GM18858 (cell line): Measurements from ENCODE around the gene BRD7.

Experiments used
- ATAC-seq: cut with Tn5 transposase; IDR thresholded peaks from one replicate; pipeline ENCODE4 v1.9.1; 2021; ENCODE audit not compliant: unreplicated experiment

BRD7 gene

DNA sequence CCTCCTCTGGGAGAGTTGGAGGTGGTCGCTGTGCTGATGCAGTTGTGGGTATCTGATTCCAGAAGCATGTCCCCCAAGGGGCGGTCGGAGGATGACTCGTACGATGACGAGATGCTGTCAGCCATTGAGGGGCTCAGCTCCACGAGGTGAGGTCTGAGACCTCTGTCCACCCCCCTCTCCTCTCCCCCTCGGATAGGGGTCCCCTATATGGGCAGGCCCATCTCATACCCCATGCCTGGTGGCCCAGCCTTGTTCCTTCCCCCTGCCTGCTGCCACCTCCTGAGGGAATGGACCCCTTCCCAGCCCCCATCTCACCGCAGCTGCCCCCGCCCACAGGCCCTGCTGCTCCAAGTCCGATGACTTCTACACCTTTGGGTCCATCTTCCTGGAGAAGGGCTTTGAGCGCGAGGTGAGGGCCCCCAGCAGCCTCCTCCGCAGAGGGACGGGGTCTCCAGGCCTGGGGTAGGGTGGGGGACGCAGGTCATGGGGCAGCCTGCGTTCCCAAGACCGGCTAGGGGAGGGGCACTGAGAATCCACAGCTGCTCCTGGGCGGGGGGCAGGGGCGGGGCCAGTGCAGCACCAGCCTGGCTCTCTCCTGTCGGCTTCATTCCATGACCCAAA lies 63.2 kb downstream of the BRD7 start:
- ATAC-seq = no peak

DNA sequence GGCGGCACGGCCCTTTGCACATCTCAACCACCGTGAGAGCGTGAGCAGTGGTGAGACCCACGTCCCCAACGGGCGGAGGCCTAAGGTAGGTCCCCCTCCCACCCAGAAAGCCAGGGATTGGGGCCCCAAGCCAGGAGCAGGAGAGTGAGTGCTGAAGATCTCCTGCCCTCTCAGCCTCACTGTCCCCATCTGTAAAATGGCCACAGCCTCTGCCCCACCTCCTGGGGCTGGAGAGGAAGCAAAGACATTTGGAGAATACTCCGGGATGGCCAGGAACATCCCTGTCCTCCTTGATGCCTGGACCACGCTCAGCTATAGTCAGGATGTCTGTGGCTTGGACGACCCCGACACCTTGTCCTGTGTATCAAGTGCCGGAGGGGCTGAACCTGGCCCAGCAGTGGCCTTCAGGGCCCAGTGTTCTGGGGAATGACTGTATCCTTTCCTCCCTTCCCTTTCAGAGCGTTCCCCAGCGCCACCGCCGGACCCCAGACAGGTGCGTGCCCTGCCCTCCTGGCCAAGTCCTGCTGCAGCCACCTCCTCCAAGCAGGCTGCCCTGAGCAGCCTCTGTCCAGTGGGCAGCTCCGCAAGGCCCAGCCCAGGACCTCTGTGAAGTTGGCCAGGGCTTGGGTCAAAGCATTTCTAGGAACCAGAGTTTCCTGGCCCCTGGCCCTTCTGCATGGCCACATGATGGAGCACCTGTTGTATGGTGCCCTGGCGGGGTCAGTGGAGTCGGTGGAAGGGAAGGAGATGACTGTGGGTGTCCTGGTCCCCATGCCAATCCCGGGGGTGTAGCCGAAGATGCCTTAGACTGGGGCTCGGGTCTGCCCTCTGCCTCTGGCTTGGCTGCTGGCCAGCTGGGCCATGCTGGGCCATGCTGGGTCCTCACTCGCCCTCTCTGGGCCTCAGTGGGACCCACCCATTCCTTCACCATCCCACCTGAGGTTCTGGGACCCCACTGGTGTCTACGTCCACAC lies 64.0 kb downstream of the BRD7 start:
- ATAC-seq = no peak

GRCh38 chr16:50303605-50304466 lies 65.0 kb downstream of the BRD7 start:
- ATAC-seq = no peak

DNA sequence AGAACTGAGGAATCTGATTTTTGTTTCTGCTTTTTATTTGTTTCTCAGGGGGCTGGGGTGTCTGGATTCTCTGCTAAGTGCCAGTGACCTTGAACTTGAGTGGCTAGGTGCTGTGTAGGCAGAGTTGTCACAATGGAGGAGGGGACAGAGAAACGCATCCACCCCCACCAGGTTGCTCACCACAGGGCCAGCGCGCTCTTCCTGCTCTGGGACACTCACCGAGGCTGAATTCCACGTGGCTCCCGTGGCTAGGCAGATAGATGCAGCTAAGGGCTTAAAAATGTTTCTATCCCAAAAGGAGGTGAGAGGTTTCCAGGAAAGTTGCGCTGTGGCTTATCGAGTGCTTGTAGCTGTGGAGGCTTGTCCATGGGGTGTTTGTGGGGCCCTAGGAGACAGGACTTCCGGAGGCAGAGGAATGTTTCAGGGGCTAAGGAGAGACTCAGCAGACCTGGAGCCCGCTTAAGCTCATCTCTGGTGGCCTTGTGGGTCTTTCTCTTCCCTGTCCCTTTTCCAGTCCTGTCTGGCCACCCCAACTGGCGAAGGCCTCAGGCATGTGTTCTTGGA lies 65.7 kb downstream of the BRD7 start:
- ATAC-seq = no peak

DNA sequence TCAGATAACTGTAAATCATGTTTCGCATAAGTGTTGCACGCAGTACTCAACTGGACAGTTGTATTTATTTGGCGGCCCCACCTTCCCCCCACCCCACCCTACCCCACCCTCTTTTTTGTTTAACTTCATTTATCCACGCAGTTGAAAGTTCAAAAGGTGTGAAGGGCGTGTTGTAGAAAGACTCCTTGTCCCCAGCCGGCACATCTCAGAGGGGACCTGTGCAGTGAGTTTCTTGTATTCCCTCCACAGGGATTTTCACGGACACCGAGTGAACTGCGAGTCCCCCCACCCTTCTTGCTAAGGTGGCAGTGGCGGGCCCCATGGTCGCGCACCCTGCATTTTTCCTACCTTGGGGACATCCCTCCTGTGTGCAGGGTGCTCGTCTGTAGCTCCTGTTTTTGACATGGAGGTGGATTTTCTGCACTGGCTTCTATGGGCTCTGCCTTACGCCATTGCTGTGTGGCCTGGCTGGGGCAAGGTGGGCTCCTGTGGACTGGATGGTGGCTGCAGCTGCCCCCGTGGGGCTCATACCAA lies 66.2 kb downstream of the BRD7 start:
- ATAC-seq = no peak

- no peak for ATAC-seq
Observed at GRCh38 chr16:50301626-50302471, 66.9 kb downstream of the BRD7 start.

GRCh38 chr16:50300942-50301625 lies 67.7 kb downstream of the BRD7 start:
- ATAC-seq = no peak

- ATAC-seq = no peak
Observed at GRCh38 chr16:50299508-50300105, 69.2 kb downstream of the BRD7 start.

DNA sequence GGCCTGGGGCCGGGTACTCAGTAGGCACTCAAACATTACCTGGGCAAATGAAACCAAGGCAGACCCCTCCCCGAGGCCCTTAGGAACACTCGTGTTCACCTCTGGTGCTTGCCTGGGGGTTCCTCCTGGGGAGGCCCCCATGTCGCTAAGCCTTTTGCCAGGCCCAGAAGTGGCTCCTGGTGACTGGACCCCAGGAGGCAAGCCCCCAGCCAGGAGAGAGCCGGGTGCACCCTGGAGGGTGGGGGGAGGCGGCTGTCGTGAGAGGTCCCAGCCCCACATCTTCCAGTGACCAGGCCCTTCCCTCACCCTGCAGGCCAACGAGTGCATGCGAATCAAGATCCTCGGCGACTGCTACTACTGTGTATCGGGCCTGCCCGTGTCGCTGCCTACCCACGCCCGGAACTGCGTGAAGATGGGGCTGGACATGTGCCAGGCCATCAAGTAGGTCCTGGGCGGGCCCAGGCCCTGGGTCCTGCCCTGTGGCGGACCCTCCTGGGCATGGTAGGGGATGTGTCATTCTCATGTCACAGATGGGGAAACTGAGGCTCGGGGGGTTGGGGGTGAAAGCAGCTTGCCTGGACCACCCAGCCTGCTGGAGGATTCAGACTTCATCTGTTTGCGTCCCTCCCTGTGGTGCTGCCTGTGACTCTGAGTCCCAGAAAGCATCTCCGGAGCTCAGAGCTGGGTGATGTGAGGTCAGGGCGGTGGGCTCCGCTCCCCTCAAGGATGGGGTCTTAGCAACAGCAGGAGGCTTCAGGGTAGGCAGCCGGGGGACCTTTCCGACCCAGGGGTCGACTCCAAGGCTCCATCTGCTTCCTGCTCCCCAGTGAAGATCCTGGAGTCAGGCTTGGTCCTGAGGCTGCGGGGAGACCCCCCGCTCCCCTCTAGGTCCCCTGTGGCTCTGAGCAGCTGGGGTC lies 69.9 kb downstream of the BRD7 start:
- ATAC-seq = no peak

- no peak for ATAC-seq
Observed at GRCh38 chr16:50298075-50298460, 70.7 kb downstream of the BRD7 start.

GRCh38 chr16:50297301-50298074 lies 71.3 kb downstream of the BRD7 start:
- no peak for ATAC-seq

- no peak for ATAC-seq
Observed at GRCh38 chr16:50296807-50297206, 72.0 kb downstream of the BRD7 start.

GRCh38 chr16:50295541-50296132 lies 73.2 kb downstream of the BRD7 start:
- no peak for ATAC-seq

DNA sequence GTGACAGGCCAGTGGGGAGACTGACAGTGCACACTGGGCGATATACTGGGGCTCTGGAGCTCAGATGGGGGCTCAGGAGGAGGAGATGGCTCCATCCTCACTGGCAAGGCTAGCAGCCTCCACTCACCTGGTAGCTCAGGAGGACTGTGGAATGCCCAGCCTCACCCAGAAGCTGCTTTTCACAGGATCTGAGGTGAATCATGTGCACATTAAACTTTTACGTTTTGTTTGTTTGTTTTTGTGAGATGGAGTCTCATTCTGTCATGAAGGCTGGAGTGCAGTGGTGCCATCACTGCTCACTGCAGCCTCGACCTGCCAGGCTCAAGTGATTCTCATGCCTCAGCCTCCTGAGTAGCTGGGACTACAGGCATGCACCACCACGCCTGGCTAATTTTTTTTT lies 73.8 kb downstream of the BRD7 start:
- ATAC-seq = no peak

DNA sequence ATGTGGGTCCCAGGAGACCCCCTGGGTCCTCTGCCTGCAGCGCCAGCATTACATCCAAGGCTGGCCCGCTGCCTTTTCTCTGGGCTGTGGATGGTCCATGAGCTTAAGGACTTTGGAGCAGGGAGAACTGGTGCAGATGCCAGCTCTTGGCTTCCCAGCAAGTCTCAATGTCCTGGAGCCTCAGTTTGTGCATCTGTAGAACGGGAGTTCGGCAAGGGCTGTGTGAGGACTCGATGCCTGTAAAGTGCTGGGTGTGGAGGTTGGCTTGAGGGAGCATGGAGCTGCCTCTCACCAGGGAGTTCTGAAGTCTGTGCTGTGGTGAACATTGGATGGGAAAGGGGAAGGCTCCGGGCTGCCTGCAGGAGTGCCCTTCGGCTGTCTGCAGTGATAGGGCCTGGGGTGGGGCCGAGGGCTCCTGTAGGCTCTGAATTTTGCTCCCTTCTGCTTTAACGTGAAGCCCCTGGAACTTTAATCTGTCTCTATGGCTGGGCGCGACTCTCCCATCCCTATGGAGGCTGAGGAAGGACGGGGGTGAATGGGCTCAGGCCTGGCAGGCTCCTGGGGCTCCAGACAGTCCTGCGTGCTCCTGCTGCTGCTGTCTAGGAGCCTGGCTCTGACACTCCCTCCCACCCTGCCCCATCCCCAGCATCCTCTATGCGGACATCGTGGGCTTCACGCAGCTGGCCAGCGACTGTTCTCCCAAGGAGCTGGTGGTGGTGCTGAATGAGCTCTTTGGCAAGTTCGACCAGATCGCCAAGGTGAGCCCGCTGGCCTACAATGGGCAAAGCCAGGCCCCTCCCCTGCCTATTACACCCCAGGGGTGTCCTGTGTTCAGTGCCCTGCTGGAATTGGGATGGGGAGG lies 74.6 kb downstream of the BRD7 start:
- no peak for ATAC-seq
